GM23338 (cell line): ENCODE results near the gene GRK5. TPM values are rescaled to one million over a fixed set of nuclear protein-coding genes. Genes with fewer than 3 reads are reported as not detected.

Experiments
- ATAC-seq: fragments of 200-7000 bp; cut with Tn5 transposase; 3 replicates; pipeline ENCODE4 v1.9.1; 2020
- DNase-seq: peaks from one replicate; pipeline ENCODE4 v3.0.0-alpha.2; 2015; ENCODE audit warnings: low spot score
- H2AFZ ChIP-seq: fragments of 200-600 bp; sonication (generic); 2 replicates; pipeline ENCODE4 v1.8.0; 2016; ENCODE audit warnings: antibody characterized with exemption, mild to moderate bottlenecking, moderate library complexity
- H3F3A ChIP-seq: fragments of 200-600 bp; sonication (generic); replicated peaks from 2 replicates; pipeline ENCODE4 v1.8.0; 2017; ENCODE audit warnings: antibody characterized with exemption, mixed run types, low read depth
- H3K27ac ChIP-seq: fragments of 200-600 bp; sonication (generic); 2 replicates; pipeline ENCODE4 v1.6.1; 2016; ENCODE audit warnings: low read depth
- H3K27me3 ChIP-seq: fragments of 200-600 bp; sonication (generic); 2 replicates; pipeline ENCODE4 v1.8.0; 2016; ENCODE audit warnings: mild to moderate bottlenecking, mixed run types, moderate library complexity; ENCODE audit not compliant: insufficient read depth
- H3K36me3 ChIP-seq: fragments of 200-600 bp; sonication (generic); 2 replicates; pipeline ENCODE4 v1.8.0; 2016; ENCODE audit warnings: mild to moderate bottlenecking; ENCODE audit not compliant: insufficient read depth
- H3K4me1 ChIP-seq: fragments of 200-600 bp; sonication (generic); 2 replicates; pipeline ENCODE4 v1.8.0; 2016; ENCODE audit warnings: mild to moderate bottlenecking, moderate library complexity; ENCODE audit not compliant: insufficient read depth
- H3K4me2 ChIP-seq: fragments of 200-600 bp; sonication (generic); 2 replicates; pipeline ENCODE4 v1.7.1; 2017; ENCODE audit warnings: mixed run types
- H3K4me3 ChIP-seq: fragments of 200-600 bp; sonication (generic); 2 replicates; pipeline ENCODE4 v1.6.1; 2016; ENCODE audit warnings: mixed run types
- H3K79me2 ChIP-seq: fragments of 200-600 bp; sonication (generic); replicated peaks from 2 replicates; pipeline ENCODE4 v1.8.0; 2017; ENCODE audit warnings: mild to moderate bottlenecking; ENCODE audit not compliant: insufficient read depth
- H3K9me2 ChIP-seq: fragments of 200-600 bp; sonication (generic); 2 replicates; pipeline ENCODE4 v1.8.0; 2017; ENCODE audit not compliant: insufficient read depth
- H4K20me1 ChIP-seq: fragments of 200-600 bp; sonication (generic); replicated peaks from 2 replicates; pipeline ENCODE4 v1.8.0; 2017; ENCODE audit warnings: mild to moderate bottlenecking; ENCODE audit not compliant: insufficient read depth
- H3K27ac Mint-ChIP-seq: 2 replicates; pipeline ENCODE4 v1.8.0; 2020; ENCODE audit warnings: inconsistent platforms, mild to moderate bottlenecking, moderate library complexity, mixed read lengths
- H3K27me3 Mint-ChIP-seq: 3 replicates; pipeline ENCODE4 v1.8.0; 2022; ENCODE audit warnings: low read depth, mild to moderate bottlenecking, moderate library complexity, mixed read lengths, inconsistent platforms; ENCODE audit not compliant: insufficient read depth, poor library complexity
- H3K36me3 Mint-ChIP-seq: 3 replicates; pipeline ENCODE4 v1.8.0; 2021; ENCODE audit warnings: low read depth, mild to moderate bottlenecking, inconsistent platforms, moderate library complexity, mixed read lengths
- H3K4me1 Mint-ChIP-seq: 3 replicates; pipeline ENCODE4 v1.8.0; 2020; ENCODE audit warnings: mild to moderate bottlenecking, inconsistent platforms, mixed read lengths
- H3K4me3 Mint-ChIP-seq: 3 replicates; pipeline ENCODE4 v1.8.0; 2021; ENCODE audit warnings: moderate library complexity, mild to moderate bottlenecking, inconsistent platforms, mixed read lengths
- H3K9me3 Mint-ChIP-seq: 3 replicates; pipeline ENCODE4 v1.8.0; 2020; ENCODE audit warnings: moderate library complexity, mild to moderate bottlenecking, inconsistent platforms, mixed read lengths
- CREB1 ChIP-seq: fragments of 250-450 bp; sonication (Bioruptor Pico); IDR thresholded peaks from 2 replicates; pipeline ENCODE4 v1.5.0; 2020; ENCODE audit warnings: low read depth, mild to moderate bottlenecking, moderate library complexity
- EZH2 ChIP-seq: fragments of 200-600 bp; sonication (generic); IDR thresholded peaks from one replicate; pipeline ENCODE4 v1.8.0; 2017; ENCODE audit warnings: antibody characterized with exemption, mild to moderate bottlenecking, low read depth; ENCODE audit not compliant: unreplicated experiment
- EZH2phosphoT487 ChIP-seq: fragments of 200-600 bp; sonication (generic); IDR thresholded peaks from one replicate; pipeline ENCODE4 v1.8.1; 2018; ENCODE audit warnings: antibody characterized with exemption; ENCODE audit not compliant: unreplicated experiment
- JUNB ChIP-seq: IDR thresholded peaks from one replicate; pipeline ENCODE4 v1.6.1; 2016; ENCODE audit warnings: antibody characterized with exemption; ENCODE audit not compliant: unreplicated experiment
- STAT1 ChIP-seq: IDR thresholded peaks from one replicate; pipeline ENCODE4 v1.6.1; 2016; ENCODE audit warnings: antibody characterized with exemption; ENCODE audit not compliant: unreplicated experiment
- ZNF114 ChIP-seq: fragments of 250-450 bp; sonication (Bioruptor Pico); IDR thresholded peaks from 2 replicates; pipeline ENCODE4 v1.5.0; 2020; ENCODE audit warnings: mild to moderate bottlenecking, moderate library complexity
- ZNF331 ChIP-seq: fragments of 250-450 bp; sonication (Bioruptor Pico); IDR thresholded peaks from 2 replicates; pipeline ENCODE4 v1.5.0; 2020; ENCODE audit warnings: low read depth, mild to moderate bottlenecking, moderate library complexity
- polyA plus RNA-seq: library from polyadenylated mRNA; unstranded; fragments of >200 nt; fragmentation: Nextera tagmentation; extraction: Ambion mirVana; gene quantifications from 2 replicates; pipeline ENCODE4 v1.2.1, GENCODE V29; 2016
- total RNA-seq: library from RNA; depleted of rRNA; stranded (reverse); fragments of >200 nt; shearing (Covaris generic); gene quantifications from 2 replicates; pipeline ENCODE4 v1.2.3, GENCODE V29; 2014
- TF ChIP-seq, protein P1 (sequence below): fragments of 250-450 bp; sonication (Bioruptor Pico); IDR thresholded peaks from 2 replicates; pipeline ENCODE4 v1.5.0; 2020; ENCODE audit warnings: mild to moderate bottlenecking, moderate library complexity
- TF ChIP-seq, protein P2 (sequence below): IDR thresholded peaks from one replicate; pipeline ENCODE4 v1.6.1; 2018; ENCODE audit warnings: antibody characterized with exemption; ENCODE audit not compliant: unreplicated experiment
- TF ChIP-seq, protein P3 (sequence below), 2 experiments: fragments of 200-600 bp in 1 of 2; sonication (generic) in 1 of 2; conservative IDR thresholded peaks; 2 replicates each; pipeline versions ENCODE4 v1.5.1 to v1.6.1; 2016 to 2017; ENCODE audit warnings: antibody characterized with exemption in 2 of 2, low read depth in 2 of 2, mild to moderate bottlenecking in 2 of 2, moderate library complexity in 1 of 2

GRK5 gene
- total and polyA plus RNA-seq, 2 experiments from 2014 or later: 0.53 to 2.0 TPM

DNA sequence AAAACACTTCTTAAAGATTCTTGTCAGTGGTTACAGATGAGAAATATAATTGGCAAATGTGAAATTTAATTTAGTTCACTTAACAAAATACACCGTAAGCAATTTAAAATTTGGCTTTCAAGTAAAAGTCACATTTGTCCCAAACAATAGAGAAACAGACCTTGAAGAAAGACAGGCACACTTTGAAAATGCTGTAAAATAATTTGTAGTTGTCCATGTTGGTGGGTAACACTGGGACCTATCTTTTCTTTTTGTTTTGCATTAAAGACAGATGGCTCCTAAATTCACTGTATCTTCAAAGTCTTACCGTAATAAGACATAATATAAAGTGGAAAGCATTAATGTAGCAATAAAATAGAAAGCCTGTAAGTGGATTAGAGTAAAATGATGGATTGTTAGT is 3.3 kb downstream of the GRK5 start (continued):
- TF ChIP-seq, protein P1, sequence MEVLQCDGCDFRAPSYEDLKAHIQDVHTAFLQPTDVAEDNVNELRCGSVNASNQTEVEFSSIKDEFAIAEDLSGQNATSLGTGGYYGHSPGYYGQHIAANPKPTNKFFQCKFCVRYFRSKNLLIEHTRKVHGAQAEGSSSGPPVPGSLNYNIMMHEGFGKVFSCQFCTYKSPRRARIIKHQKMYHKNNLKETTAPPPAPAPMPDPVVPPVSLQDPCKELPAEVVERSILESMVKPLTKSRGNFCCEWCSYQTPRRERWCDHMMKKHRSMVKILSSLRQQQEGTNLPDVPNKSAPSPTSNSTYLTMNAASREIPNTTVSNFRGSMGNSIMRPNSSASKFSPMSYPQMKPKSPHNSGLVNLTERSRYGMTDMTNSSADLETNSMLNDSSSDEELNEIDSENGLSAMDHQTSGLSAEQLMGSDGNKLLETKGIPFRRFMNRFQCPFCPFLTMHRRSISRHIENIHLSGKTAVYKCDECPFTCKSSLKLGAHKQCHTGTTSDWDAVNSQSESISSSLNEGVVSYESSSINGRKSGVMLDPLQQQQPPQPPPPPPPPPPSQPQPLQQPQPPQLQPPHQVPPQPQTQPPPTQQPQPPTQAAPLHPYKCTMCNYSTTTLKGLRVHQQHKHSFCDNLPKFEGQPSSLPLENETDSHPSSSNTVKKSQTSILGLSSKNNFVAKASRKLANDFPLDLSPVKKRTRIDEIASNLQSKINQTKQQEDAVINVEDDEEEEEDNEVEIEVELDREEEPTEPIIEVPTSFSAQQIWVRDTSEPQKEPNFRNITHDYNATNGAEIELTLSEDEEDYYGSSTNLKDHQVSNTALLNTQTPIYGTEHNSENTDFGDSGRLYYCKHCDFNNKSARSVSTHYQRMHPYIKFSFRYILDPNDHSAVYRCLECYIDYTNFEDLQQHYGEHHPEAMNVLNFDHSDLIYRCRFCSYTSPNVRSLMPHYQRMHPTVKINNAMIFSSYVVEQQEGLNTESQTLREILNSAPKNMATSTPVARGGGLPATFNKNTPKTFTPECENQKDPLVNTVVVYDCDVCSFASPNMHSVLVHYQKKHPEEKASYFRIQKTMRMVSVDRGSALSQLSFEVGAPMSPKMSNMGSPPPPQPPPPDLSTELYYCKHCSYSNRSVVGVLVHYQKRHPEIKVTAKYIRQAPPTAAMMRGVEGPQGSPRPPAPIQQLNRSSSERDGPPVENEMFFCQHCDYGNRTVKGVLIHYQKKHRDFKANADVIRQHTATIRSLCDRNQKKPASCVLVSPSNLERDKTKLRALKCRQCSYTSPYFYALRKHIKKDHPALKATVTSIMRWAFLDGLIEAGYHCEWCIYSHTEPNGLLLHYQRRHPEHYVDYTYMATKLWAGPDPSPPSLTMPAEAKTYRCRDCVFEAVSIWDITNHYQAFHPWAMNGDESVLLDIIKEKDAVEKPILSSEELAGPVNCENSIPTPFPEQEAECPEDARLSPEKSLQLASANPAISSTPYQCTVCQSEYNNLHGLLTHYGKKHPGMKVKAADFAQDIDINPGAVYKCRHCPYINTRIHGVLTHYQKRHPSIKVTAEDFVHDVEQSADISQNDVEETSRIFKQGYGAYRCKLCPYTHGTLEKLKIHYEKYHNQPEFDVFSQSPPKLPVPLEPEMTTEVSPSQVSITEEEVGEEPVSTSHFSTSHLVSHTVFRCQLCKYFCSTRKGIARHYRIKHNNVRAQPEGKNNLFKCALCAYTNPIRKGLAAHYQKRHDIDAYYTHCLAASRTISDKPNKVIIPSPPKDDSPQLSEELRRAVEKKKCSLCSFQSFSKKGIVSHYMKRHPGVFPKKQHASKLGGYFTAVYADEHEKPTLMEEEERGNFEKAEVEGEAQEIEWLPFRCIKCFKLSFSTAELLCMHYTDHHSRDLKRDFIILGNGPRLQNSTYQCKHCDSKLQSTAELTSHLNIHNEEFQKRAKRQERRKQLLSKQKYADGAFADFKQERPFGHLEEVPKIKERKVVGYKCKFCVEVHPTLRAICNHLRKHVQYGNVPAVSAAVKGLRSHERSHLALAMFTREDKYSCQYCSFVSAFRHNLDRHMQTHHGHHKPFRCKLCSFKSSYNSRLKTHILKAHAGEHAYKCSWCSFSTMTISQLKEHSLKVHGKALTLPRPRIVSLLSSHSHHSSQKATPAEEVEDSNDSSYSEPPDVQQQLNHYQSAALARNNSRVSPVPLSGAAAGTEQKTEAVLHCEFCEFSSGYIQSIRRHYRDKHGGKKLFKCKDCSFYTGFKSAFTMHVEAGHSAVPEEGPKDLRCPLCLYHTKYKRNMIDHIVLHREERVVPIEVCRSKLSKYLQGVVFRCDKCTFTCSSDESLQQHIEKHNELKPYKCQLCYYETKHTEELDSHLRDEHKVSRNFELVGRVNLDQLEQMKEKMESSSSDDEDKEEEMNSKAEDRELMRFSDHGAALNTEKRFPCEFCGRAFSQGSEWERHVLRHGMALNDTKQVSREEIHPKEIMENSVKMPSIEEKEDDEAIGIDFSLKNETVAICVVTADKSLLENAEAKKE (CRISPR knock-in tag): no peak
- TF ChIP-seq ZNF114: no peak
- no peak for TF ChIP-seq JUNB
- TF ChIP-seq EZH2: no peak
- TF ChIP-seq, protein P2, sequence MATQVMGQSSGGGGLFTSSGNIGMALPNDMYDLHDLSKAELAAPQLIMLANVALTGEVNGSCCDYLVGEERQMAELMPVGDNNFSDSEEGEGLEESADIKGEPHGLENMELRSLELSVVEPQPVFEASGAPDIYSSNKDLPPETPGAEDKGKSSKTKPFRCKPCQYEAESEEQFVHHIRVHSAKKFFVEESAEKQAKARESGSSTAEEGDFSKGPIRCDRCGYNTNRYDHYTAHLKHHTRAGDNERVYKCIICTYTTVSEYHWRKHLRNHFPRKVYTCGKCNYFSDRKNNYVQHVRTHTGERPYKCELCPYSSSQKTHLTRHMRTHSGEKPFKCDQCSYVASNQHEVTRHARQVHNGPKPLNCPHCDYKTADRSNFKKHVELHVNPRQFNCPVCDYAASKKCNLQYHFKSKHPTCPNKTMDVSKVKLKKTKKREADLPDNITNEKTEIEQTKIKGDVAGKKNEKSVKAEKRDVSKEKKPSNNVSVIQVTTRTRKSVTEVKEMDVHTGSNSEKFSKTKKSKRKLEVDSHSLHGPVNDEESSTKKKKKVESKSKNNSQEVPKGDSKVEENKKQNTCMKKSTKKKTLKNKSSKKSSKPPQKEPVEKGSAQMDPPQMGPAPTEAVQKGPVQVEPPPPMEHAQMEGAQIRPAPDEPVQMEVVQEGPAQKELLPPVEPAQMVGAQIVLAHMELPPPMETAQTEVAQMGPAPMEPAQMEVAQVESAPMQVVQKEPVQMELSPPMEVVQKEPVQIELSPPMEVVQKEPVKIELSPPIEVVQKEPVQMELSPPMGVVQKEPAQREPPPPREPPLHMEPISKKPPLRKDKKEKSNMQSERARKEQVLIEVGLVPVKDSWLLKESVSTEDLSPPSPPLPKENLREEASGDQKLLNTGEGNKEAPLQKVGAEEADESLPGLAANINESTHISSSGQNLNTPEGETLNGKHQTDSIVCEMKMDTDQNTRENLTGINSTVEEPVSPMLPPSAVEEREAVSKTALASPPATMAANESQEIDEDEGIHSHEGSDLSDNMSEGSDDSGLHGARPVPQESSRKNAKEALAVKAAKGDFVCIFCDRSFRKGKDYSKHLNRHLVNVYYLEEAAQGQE: no peak
- TF ChIP-seq STAT1: no peak

DNA sequence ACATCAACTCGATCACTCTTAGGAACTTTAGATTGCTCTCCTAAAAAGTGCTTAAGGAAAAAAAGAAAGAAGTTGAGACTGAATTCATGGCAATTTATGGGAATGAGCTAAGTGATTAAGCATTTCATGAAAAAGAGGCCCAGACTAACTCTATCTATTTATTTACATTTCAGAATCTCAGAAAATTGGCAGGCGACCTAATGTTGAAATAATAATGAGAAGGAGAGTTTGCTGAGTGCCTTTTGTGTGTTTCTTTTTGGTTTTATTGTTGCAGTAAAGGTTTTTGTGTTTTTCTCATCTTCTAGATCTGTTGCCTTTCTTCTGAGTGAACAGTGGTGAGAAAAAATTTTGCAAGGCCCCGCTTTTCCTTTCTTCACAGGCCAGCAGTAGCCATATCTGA is 3.8 kb downstream of the GRK5 start:
- ATAC-seq (no peak), DNase-seq (no peak)
- peaks cover 6% of the 10 kb centered on the region; the same call in 1 of the 2 replicates for H3F3A ChIP-seq
- no peaks in the 10 kb centered on the region; the same call in 1 of the 2 replicates for H4K20me1 ChIP-seq
- Mint-ChIP-seq H3K4me3 (no peak overlapping the region), H3K4me1 (peaks cover 57% of the 10 kb centered on the region), H3K27ac (no peak overlapping the region), H3K27me3 (peaks cover 30% of the 10 kb centered on the region), H3K36me3 (no peaks in the 10 kb centered on the region), H3K9me3 (no peaks in the 10 kb centered on the region)
- H3K4me2 ChIP-seq: no peak overlapping the region
- H3K27me3 ChIP-seq: peaks cover 18% of the 10 kb centered on the region
- peaks cover 48% of the 10 kb centered on the region for H3K4me1 ChIP-seq
- no peak overlapping the region for H2AFZ ChIP-seq
- no peaks in the 10 kb centered on the region for H3K79me2 ChIP-seq
- H3K4me3 ChIP-seq: no peak overlapping the region
- H3K36me3 ChIP-seq: no peaks in the 10 kb centered on the region
- no peaks in the 10 kb centered on the region for H3K9me2 ChIP-seq
- no peak overlapping the region for H3K27ac ChIP-seq
- TF ChIP-seq, protein P3, sequence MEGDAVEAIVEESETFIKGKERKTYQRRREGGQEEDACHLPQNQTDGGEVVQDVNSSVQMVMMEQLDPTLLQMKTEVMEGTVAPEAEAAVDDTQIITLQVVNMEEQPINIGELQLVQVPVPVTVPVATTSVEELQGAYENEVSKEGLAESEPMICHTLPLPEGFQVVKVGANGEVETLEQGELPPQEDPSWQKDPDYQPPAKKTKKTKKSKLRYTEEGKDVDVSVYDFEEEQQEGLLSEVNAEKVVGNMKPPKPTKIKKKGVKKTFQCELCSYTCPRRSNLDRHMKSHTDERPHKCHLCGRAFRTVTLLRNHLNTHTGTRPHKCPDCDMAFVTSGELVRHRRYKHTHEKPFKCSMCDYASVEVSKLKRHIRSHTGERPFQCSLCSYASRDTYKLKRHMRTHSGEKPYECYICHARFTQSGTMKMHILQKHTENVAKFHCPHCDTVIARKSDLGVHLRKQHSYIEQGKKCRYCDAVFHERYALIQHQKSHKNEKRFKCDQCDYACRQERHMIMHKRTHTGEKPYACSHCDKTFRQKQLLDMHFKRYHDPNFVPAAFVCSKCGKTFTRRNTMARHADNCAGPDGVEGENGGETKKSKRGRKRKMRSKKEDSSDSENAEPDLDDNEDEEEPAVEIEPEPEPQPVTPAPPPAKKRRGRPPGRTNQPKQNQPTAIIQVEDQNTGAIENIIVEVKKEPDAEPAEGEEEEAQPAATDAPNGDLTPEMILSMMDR (conservative IDR thresholded peaks at IDR 0.05; ENCODE audit: low read depth in 2 of 2): no peak
- TF ChIP-seq EZH2phosphoT487: no peak
- TF ChIP-seq ZNF331 (CRISPR knock-in tag): no peak
- no peak for TF ChIP-seq CREB1 (CRISPR knock-in tag)
- no peak for TF ChIP-seq JUNB
